Activated T-cell treated with anti-CD3 and anti-CD28 coated beads, Interleukin-2, amount 50 U/mL, for 1 hour (primary cell): Measurements from ENCODE around the gene ADAMTS2.

ENCODE experiments used
- DNase-seq: peaks from one replicate; pipeline ENCODE4 v3.0.0-alpha.2; 2020

ADAMTS2 gene

DNA sequence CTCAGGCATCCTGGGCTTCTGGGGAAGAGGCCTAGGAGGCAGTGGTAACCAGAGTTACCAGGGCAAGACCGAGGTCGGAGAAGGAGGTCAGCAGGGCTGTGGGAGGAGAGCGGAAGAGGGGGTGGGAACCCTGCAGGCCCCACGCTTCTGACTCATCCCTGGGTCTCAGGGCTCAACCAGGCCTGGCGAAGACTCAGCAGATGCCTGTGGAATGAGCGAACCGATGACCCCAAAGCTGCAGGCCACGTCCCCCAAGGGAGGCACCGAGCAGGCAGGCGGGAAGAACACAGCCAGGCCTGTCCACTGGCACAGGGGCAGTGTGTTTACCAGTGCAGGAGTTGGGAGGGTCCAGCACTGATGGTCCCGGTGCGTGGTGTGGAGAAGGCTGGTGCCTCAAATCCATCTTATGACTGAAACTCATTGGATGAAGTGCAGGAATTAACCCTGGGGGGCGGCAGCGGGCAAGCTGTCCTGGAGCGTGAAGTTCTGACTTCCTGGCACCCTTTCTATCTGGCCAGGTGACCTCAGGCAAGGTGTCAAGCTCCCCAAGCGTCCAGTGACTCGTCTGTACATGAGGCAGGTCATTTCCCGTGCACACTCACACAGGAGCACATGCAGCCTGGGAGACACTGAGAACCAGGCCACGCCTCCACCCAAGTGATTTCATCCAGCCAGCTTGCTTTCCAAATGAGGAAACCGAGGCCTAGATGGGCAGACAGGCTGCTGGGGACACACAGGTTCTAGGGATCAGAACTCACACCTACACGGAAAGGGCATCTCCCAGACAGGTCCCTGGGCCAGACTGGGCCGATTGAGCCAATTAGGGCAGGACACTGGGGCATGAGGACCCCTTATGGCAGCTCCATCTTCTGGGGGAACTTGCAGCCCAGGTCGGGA lies 69.1 kb downstream of the ADAMTS2 start:
- no peak for DNase-seq

DNA sequence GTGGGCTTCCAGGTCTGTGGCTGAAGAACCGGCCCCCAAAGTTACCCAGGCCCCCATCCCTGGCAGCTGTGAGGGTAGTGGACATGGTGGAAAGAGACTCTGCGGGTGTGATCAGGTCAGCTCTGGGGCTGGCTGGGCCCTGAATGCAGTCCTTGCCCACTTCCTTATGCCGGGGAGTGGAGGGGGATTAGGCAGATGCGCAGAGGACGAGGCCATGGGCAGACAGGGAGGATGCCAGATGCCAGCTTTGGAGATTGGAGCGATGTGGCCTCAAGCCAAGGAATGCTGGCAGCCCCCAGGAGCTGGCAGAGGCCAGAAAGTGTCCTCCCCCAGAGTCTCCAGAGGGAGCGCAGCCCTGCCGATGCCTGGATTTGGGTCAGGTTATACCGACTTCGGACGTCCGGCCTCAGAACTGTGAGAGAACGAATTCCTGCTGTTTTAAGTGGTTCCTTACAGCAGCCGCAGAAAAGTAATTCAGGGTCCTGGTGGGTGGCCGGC lies 69.8 kb downstream of the ADAMTS2 start:
- no peak for DNase-seq

DNA sequence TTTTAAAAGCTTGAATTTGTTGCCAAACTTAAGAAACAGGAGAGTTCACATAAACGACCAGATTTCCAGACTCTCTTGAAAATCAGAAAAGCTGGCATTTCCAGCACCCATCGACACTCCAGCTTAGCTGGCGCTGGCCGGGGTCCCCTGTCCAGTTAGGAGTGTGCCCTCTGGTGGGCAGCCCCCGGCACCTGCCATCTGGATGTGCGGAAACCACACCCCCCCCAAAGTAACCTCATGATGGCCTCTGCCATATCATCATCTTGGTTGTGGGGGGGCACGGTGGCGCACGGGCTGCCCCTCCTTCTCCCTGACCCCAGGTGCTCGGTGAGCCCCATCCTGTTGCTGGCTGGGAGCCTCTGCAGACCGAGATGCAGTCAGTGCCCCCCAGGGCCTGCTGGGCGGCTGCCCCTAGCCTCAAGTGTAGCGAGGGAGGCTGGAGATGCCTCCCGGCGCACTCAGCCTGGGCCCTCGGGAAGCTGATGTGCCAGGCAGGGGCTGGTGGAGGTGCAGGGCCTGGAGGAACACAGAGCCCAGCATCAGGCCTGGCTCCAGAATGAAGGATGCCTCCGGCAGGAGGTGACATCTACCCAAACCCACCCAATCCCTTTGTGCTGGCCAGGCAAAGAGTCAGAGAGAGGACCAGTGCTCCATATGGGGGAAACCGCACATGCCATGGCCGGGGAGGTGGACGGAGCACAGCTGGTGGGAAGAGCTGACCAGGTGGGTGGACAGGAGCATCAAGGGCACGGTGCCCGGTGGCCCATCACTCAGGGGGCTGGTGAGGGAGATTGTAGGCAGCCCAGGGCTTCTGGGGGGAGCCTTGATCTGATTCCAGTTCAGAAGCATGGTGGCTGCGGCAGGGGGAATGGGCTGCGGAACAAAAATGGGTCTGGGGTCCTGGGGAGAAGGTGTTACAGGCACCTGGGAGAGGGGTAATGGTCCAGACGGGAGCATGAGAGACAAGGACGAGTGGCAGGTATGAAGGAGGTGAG lies 70.6 kb downstream of the ADAMTS2 start:
- no peak for DNase-seq

DNA sequence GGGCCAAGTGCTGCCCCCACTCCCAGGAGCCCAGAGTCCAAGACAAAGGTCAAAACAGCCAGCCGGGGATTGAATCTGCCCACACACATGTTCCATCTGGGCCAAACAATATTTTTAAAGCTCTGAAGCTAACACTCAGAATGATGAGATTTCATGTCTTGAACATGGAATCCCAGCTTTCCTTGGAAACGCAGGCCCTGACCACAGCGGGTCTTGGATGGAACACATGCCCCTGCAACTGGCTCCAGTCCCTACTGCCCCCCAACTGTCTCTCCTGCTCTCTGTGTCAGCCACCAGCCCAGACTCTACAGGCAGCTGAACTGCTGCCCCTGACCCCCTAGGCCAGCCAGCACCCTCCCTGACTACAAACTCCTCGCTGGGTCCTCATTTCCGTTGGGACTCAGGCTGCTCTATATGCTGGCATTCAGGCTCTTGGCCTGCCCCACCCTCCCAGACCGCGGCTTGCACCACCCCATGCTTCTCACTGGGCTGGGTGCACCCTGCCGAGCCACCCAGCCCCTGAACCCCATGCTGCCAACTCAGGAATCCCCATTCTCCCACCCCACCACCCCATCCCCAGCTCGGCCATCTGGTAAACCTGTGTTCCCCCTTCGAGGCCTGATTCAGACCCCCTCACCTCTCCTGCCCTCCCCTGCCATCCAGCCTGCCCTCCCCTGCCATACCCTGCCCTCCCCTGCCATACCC lies 71.7 kb downstream of the ADAMTS2 start:
- DNase-seq = no peak

DNA sequence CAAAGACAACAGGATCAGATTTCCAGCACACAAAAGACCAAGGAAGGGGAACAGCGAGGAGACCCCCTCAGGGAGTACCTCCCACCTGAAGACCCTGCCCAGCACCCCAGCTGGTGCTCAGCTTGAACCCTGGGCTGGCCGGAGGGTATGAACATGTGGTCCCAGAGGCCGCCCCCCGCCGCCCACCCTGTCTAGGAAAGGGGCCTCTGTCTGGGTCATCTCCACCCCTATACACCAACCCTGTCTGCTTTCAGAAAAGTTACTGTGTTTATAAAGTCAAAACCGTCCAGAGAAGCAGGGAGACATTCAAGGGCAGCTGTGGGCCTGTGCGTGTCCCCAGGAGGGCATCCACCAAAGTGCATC lies 72.2 kb downstream of the ADAMTS2 start:
- no peak for DNase-seq

DNA sequence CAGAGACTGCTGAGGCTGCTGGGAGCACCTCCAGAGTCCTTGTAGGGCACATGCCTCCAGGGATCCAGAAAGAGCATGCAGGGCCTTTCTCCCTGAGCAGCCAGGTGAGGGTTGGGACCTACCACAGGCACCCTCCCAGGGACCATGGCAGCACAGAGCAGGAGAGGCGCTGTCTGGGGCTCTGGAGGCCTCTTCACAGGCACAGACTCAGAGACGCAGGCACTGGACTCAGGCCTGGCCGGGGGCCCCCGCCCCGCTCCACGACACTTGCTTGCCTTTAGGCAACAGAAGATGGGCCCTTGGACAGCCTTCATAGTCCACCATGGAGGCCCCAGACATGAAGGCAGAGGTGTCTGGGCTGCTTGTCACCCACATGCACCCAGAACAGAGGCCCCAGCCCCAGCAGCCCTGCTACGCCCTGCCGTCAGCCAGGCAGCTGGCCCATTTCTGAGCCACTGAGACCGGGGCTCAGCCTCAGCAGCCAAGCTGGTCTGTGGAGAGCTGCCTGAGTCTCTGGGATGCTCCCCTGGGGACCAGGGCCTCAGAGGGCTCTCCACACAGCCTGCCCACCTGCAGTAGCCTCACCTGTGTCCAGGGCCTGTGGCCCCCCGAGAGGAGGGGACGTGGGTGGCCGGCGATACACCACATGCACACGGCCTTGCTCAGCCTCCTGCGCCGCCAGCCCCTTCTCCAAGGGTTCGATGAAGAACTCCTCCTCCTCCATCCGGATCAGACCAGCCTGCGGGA lies 72.8 kb downstream of the ADAMTS2 start:
- no peak for DNase-seq

DNA sequence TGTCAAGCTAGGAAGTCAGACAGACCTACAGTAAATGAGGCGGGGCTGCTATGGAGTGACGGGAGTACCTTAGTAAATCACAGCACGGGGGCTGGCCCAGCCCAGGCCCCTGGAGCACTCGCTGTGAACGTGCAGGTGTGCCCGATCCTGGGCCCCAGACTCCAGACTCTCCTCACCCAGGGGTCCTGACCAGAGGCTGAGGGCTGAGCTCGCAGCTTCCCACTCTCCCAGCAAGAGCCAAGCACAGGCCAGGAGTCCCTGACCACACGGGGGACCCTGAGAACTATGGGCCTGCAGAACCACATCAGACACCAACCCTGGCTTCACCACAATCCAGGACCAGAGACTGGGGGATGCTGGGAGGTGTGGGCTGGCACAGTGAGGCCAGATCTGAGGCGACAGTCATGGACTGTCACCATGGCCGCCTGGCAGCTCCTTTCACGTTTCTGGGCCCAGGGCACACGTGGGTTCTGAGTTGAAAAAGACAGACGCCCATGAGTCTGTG lies 73.4 kb downstream of the ADAMTS2 start:
- DNase-seq = no peak

DNA sequence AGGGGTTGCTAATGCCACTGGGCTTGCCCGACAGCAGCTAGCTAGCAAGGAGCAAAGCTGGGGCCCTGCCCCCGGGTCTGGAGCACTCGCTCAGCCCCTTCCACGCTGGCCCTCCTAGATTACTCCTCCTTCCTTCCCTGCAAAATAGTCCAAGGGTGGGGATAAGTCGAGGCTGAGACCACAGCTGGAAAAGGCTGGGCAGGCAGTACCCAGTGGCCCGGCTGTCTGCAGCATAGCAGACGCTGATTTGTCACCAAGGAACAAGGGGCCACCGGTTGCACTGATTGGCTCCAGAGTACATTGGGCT lies 73.9 kb downstream of the ADAMTS2 start:
- DNase-seq = no peak

DNA sequence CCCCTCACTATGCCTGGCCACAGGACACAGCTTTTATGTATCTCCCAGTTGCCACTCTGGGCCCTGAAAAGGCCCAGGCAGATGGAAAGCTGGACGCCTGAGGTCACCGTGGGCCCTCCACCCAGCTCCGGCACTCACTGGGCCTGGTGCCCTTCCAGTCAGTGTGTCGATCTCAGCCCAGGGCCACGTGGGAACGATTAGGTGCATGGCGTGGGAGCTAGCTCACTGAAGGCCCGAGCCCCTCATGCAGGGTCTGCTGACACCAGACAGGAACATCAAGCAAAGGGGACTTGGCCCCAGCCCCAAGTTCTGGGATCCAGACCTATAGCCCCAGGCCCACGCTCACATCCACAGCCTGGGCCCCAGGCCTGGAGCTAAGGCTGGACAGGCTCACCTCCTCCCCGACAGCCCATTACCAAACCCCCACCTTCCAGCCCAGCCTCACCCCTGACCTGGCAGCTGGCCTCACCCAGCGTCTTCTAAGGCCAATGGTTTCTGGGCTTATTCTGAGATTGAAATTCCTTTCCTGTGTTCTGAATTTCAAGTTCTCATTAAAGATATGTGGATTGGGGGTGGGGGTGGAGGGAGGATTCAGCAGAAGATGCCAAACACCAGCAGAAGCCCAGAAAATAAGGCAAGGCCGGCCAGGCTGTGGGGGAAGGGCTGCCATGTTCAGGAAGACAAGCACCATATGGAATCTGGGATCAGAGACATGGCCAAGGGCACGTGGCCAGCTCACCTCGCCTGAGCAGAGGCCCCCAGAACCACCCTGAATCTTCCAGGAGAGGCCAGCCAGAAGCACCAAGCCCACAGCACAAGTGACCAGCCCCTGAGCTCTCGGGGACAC lies 74.5 kb downstream of the ADAMTS2 start:
- DNase-seq = no peak

DNA sequence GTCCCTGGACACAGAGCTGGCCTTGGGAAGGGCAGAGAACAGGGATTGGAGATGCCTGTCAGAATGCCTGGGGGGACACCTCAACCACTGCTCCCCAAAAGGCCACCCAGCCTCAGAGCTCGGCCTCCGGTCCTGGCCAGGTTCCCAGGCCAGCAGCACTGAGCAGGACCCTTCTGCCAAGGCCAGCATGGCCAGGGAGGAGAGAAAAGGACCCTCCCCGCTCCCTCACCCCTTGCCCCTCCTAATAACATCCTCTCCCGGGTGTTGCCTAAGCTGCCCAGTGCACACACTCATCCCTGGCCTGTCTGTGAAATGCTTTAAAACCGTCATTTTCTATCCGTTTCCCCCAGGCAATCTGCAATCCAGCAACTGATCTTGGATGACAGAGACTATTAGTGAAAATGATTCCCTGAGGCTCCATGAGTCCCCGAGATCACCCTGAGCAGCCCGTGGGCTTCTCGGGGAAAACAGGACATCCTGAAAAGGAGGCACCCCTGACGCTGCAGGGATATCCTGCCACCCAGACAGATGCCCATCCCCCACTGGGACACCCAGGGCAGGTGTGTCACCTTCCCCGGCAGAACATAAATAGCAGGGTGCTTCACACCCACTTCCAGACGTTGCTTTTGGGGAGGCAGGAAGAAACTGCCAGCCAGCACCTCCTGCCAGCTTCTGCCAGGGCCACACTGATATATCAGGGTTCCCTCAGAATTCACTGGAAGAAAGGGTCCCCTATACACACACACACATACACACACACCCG lies 75.3 kb downstream of the ADAMTS2 start:
- no peak for DNase-seq

DNA sequence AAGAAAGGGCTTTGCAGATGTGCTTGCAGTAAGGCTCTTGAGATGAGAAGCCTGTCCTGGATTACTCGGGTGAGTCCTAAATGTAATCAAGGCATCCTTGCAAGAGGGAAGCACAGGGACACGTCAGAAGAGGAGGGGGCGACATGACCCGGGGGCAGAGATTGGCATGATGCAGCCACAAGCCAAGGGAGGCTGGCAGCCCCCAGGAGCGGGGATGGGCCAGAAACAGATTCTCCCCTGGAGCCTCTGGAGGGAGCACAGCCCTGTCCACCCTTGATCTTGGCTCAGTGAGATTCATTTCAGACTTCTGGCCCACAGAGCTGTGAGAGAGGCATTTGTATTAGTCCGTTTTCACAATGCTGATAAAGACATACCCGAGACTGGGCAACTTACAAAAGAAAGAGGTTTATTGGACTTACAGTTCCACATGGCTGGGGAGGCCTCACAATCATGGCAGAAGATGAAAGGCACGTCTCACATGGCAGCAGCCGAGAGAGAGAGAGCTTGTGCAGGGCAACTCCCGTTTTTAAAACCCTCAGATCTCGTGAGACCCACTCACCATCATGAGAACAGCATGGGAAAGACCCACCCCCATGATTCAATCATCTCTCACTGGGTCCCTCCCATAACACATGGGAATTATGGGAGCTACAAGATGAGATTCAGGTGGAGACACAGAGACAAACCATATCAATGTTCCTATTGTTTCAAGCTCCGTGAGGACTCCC lies 76.1 kb downstream of the ADAMTS2 start:
- DNase-seq = peak; percentile 4

DNA sequence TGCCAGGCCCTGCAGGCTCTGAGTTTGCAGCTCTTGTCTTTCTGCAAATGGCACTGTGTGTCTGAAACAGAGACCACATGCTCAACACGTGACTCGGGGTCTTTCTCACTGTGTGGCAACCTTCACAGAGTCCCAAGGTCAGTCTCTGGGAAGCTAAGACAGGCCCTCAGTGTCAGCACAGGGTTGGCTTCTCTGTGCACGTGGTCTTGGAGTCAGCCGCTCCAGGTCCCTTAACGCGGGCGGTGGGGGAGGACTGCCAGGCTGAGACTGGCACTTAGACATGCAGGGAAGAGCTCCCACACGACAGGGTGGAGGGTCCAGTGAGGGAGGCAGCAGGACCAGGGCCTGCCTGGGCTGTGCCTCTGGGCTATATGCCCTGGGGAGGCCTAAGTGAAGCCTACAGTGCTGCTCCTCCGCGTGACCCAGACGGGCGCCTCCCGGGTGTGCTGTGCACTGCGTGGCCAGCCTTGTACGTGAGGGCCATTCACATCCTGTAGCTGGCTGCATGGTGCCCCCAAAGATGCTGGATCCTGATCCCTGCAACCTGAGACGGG lies 76.8 kb downstream of the ADAMTS2 start:
- DNase-seq = no peak

DNA sequence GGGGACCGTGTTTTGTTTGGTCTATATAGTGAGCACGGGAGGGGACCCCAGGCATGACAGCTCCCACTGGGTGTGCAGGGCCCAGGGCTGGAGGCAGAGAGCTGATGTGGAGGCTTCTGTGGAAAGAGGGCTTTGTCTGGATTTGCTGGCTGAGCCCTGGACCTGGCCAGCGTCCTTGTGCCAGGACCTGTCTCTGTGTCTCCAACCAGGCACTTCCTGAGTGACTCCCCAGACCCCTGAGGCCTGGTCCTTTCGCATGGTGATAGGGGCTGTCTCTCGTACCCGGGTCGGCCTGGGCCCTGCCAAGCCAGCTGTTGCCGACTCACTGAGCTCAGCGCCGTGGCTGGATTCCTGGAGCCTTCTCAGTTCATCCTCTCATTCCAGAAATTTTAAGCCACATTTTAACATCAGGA lies 77.6 kb downstream of the ADAMTS2 start:
- no peak for DNase-seq

DNA sequence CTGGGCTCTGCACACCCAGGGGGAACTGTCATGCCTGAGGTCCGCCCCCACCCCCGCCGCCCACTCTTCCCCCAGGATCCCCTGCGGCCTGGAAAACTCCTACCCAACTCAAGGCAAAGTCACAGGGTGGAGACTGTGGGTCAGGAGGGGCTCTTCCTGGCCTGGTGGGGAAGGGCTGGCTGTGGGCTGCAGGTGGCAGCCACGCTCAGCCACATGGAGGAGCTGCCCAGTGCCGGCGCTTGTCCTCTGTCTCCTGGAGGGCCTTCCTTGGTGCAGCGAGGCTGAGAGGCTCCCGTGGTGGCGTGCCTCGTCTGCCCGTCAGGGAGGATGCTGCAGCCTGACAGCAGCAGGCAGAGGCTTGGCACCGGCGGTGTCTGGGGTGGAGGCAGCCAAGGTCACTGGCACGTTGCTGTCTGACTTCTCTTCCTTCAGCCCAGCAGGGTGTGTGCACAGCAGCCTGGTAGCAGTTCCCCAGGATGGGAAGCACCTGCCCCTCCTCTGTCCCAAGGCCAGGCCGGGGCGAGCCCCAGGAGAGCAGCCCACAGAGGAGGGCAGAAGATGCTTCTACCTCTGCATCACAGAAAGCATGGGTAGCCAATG lies 78.1 kb downstream of the ADAMTS2 start:
- peak; percentile 8 for DNase-seq

DNA sequence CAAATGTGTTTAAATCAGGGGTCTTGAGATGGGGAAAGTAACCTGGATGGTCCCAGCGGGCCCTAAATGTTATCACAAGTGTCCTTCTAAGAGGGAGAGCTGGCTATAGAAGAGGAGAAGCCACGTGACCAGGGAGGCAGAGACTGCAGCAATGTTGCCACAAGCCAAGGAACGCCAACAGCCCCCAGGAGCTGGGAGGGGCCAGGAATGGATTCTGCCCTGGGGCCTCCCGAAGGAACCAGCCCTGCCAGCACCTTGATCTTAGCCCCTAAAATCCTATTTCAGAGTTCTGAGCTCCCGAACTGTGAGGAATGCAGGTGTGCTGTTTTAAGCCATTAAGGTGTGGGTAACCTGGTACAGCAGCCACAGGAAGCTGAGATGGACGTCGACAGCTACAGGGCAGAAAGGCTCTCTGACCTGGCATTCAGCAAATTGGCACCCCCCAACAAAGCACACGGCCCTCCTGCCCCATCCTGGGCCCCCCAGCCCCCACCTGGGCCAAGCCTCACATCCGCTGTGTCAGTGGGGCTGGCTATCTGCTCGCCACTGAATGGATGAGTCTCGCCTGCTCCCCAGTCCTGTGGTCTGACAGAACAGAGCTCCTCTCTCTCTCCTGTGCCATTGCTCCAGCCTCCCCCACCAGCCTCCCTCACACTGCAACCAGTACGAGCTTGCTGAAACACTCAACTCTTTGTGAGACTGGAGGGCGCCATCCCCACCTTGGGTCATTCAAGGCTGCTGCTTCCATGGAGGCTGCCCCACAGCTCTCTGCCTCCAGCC lies 78.8 kb downstream of the ADAMTS2 start:
- no peak for DNase-seq

DNA sequence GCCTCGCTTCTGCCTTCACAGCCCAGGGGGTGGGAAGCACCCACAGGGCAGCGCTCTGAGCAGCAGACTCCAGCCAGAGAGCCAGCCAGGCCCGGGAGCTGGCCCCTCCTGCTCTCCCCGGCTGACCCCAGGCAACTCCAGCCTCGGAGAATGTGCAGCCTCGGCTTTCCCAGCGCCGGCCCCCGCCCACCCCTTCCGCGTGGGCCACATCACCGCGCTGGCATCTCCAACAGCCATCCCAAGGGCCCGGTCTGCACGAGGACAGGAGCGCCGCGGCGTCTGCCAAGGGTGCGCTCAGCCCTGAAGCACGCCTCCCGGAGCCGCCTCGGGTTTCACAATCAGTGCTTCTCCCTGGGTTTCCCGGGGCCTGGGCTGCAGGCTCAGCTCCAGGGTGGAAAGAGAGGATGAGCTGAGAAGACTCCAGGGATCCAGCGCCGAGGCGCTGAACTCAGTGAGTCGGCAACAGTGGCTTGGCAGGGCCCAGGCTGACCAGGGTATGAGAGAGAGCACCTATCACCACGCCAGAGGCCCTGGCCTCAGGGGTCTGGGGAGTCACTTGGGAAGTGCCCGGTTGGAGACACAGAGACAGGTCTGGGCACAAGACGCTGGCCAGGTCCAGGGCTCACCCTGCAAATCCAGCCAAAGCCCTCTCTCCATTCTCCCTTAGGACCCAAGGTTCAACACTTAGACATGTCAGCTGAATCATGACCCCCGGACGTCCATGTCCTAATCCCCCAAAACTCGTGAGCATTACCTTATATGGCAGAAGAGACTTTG lies 79.6 kb downstream of the ADAMTS2 start:
- peak; percentile 7 for DNase-seq
